PC-3 (cell line): ENCODE measurements around the gene DSTN. TPM values are rescaled to one million over a fixed set of nuclear protein-coding genes. Genes with fewer than 3 reads are reported as not detected.

Source experiments
- ATAC-seq: fragments of 200-7000 bp; cut with Tn5 transposase; 2 replicates; pipeline ENCODE4 v1.9.1; 2020; ENCODE audit warnings: mild to moderate bottlenecking, moderate library complexity
- BruUV-seq: library from RNA; stranded (reverse); fragments of 400-500 nt; replicated peaks from 2 replicates; lab custom pipeline; 2021; lab: Mats Ljungman, UMichigan
- CTCF ChIA-PET: fragments of 300-600 bp; sonication (Branson Sonifier 250); formaldehyde crosslinking; loops from one replicate; lab custom pipeline; 2022; ENCODE audit warnings: antibody characterized with exemption; lab: Charles Lee
- POLR2A ChIA-PET: fragments of 300-600 bp; sonication (Branson Sonifier 250); formaldehyde crosslinking; loops from one replicate; lab custom pipeline; 2022; ENCODE audit warnings: antibody characterized with exemption; ENCODE audit not compliant: unreplicated experiment; lab: Charles Lee
- DNase-seq: peaks from one replicate; pipeline ENCODE4 v3.0.0-alpha.2; 2015
- H2AFZ ChIP-seq: fragments of 300-600 bp; sonication (generic); 2 replicates; pipeline ENCODE4 v1.6.0; 2016; ENCODE audit warnings: antibody characterized with exemption, low read length
- H3F3A ChIP-seq: fragments of 300-600 bp; sonication (generic); one replicate; pipeline ENCODE4 v1.6.0; 2017; ENCODE audit warnings: antibody characterized with exemption, low read length, control low read depth, mild to moderate bottlenecking; ENCODE audit not compliant: unreplicated experiment
- H3K27ac ChIP-seq: fragments of 300-600 bp; sonication (generic); 2 replicates; pipeline ENCODE4 v1.5.1; 2016; ENCODE audit warnings: mild to moderate bottlenecking, low read length
- H3K27me3 ChIP-seq: fragments of 300-600 bp; sonication (generic); 2 replicates; pipeline ENCODE4 v1.6.1; 2016; ENCODE audit warnings: low read length, mixed read lengths
- H3K36me3 ChIP-seq: fragments of 300-600 bp; sonication (generic); 2 replicates; pipeline ENCODE4 v1.6.1; 2016; ENCODE audit warnings: low read depth, mixed run types, low read length, mixed read lengths
- H3K4me1 ChIP-seq: fragments of 300-600 bp; sonication (generic); 2 replicates; pipeline ENCODE4 v1.5.1; 2016; ENCODE audit warnings: low read length; ENCODE audit not compliant: insufficient read depth
- H3K4me2 ChIP-seq: fragments of 300-600 bp; sonication (generic); 2 replicates; pipeline ENCODE4 v1.6.0; 2016; ENCODE audit warnings: low read length
- H3K4me3 ChIP-seq: fragments of 300-600 bp; sonication (generic); 2 replicates; pipeline ENCODE4 v1.5.1; 2016; ENCODE audit warnings: mild to moderate bottlenecking, low read length, mixed read lengths
- H3K79me2 ChIP-seq: fragments of 300-600 bp; sonication (generic); 2 replicates; pipeline ENCODE4 v1.6.1; 2017; ENCODE audit warnings: low read length, mixed read lengths
- H3K9ac ChIP-seq: fragments of 300-600 bp; sonication (generic); 2 replicates; pipeline ENCODE4 v1.6.0; 2016; ENCODE audit warnings: mild to moderate bottlenecking, low read length
- H3K9me2 ChIP-seq: fragments of 300-600 bp; sonication (generic); replicated peaks from 2 replicates; pipeline ENCODE4 v1.6.1; 2016; ENCODE audit warnings: mixed run types, low read length, mixed read lengths
- H3K9me3 ChIP-seq: fragments of 300-600 bp; sonication (generic); 2 replicates; pipeline ENCODE4 v1.6.1; 2016; ENCODE audit warnings: low read length, mixed read lengths
- H4K20me1 ChIP-seq: fragments of 300-600 bp; sonication (generic); 2 replicates; pipeline ENCODE4 v1.6.1; 2016; ENCODE audit warnings: low read length, mixed read lengths
- CTCF ChIP-seq: fragments of 300-600 bp; sonication (generic); conservative IDR thresholded peaks from 2 replicates; pipeline ENCODE4 v1.5.1; 2017; ENCODE audit warnings: antibody characterized with exemption, low read depth, mild to moderate bottlenecking, low read length
- EZH2 ChIP-seq: fragments of 300-600 bp; sonication (generic); IDR thresholded peaks from one replicate; pipeline ENCODE4 v1.6.1; 2017; ENCODE audit warnings: antibody characterized with exemption, mild to moderate bottlenecking, low read length; ENCODE audit not compliant: unreplicated experiment
- EZH2phosphoT487 ChIP-seq: fragments of 300-600 bp; sonication (generic); IDR thresholded peaks from 2 replicates; pipeline ENCODE4 v1.6.1; 2018; ENCODE audit warnings: mild to moderate bottlenecking, antibody characterized with exemption, low read length, borderline replicate concordance
- intact Hi-C: fragments of 100-400 bp; cut with micrococcal nuclease; formaldehyde crosslinking; loops from 2 replicates; pipeline ENCODE4 v1.9.0; 2023
- total RNA-seq: library from RNA; depleted of rRNA; stranded (reverse); fragments of >200 nt; gene quantifications from 2 replicates; pipeline ENCODE4 v1.2.3, GENCODE V29; 2014

DSTN gene
- total RNA-seq, 1 experiment from 2014 or later: 182 TPM

- no peaks in the 10 kb centered on the region for H3K27me3 ChIP-seq
- no TSS peak for BruUV-seq
- no peak overlapping the region for H2AFZ ChIP-seq
- H3F3A ChIP-seq: no peaks in the 10 kb centered on the region
- H3K4me2 ChIP-seq: no peak overlapping the region
- no peak for ATAC-seq
- intact Hi-C loops: loop anchor here (10.0 kb wide), 1 partner anchor 340 kb away; no protein-coding TSS in a partner anchor
- ChIA-PET POLR2A (no interaction called here), CTCF (interaction anchor here (0.5 to 1.2 kb wide), 2 partner anchors 26 to 243 kb away, joined by 4 to 14 read pairs; no protein-coding TSS in a partner anchor)
- no peaks in the 10 kb centered on the region for H3K9me3 ChIP-seq
- H4K20me1 ChIP-seq: 0 out of 2 replicates have a peak, but pooled peaks cover 5% of the 10 kb centered on the region
- peaks cover 48% of the 10 kb centered on the region for H3K36me3 ChIP-seq
- H3K79me2 ChIP-seq: peaks cover 87% of the 10 kb centered on the region
- no peak for TF ChIP-seq EZH2phosphoT487
- TF ChIP-seq EZH2: no peak
- peak; percentile 51; the same call in 1 of the 2 replicates for TF ChIP-seq CTCF
- no peak overlapping the region for H3K4me3 ChIP-seq
- 0 out of 2 replicates have a peak overlapping the region, but pooled peaks have one; percentile 4 for H3K27ac ChIP-seq
- H3K9ac ChIP-seq: no peak overlapping the region
- peaks cover 26% of the 10 kb centered on the region for H3K4me1 ChIP-seq
- no peaks in the 10 kb centered on the region for H3K9me2 ChIP-seq
- DNase-seq: no peak
Observed at GRCh38 chr20:17655286-17655651, 85.4 kb downstream of the DSTN start.

GRCh38 chr20:17655865-17656479 is 86.1 kb downstream of the DSTN start:
- Histone ChIP-seq H3K36me3 (peaks cover 54% of the 10 kb centered on the region), H3K79me2 (peaks cover 87% of the 10 kb centered on the region), H3K27ac (peak overlapping the region; percentile 31), H3K9me2 (no peaks in the 10 kb centered on the region), H2AFZ (no peak overlapping the region), H3K27me3 (no peaks in the 10 kb centered on the region), H3K4me2 (peak overlapping the region; percentile 31), H3K4me1 (peaks cover 24% of the 10 kb centered on the region), H3F3A (no peaks in the 10 kb centered on the region), H3K9ac (no peak overlapping the region), H3K9me3 (no peaks in the 10 kb centered on the region), H4K20me1 (0 out of 2 replicates have a peak, but pooled peaks cover 5% of the 10 kb centered on the region), H3K4me3 (no peak overlapping the region)
- BruUV-seq: no TSS peak
- intact Hi-C loops: loop anchor here (2.0 to 10.0 kb wide), 2 partner anchors 243 to 339 kb away; no protein-coding TSS in a partner anchor
- ATAC-seq: peak; percentile 81
- no peak for TF ChIP-seq EZH2
- ChIA-PET POLR2A (no interaction called here), CTCF (interaction anchor here (1.2 kb wide), 1 partner anchor 242 kb away, joined by 4 read pairs; no protein-coding TSS in a partner anchor)
- DNase-seq: peak; percentile 73

- intact Hi-C loops: loop anchor here (2.0 to 10.0 kb wide), 2 partner anchors 242 to 338 kb away; no protein-coding TSS in a partner anchor
- H3K27ac ChIP-seq: no peak overlapping the region
- POLR2A ChIA-PET: no interaction called here
- no peak overlapping the region for H2AFZ ChIP-seq
- ATAC-seq: no peak
- H4K20me1 ChIP-seq: peaks cover 12% of the 10 kb centered on the region; the same call in 1 of the 2 replicates
- peaks cover 18% of the 10 kb centered on the region for H3K4me1 ChIP-seq
- no peaks in the 10 kb centered on the region for H3K9me2 ChIP-seq
- TF ChIP-seq EZH2: no peak
- no peak for TF ChIP-seq CTCF
- TF ChIP-seq EZH2phosphoT487: no peak
- H3K9ac ChIP-seq: no peak overlapping the region
- peaks cover 92% of the 10 kb centered on the region for H3K79me2 ChIP-seq
- H3K27me3 ChIP-seq: no peaks in the 10 kb centered on the region
- H3K9me3 ChIP-seq: no peaks in the 10 kb centered on the region
- no TSS peak for BruUV-seq
- CTCF ChIA-PET: no interaction called here
- H3F3A ChIP-seq: no peaks in the 10 kb centered on the region
- no peak overlapping the region for H3K4me3 ChIP-seq
- H3K4me2 ChIP-seq: no peak overlapping the region
- no peak for DNase-seq
- H3K36me3 ChIP-seq: peaks cover 54% of the 10 kb centered on the region
Observed at GRCh38 chr20:17657079-17657825, 87.4 kb downstream of the DSTN start.
